Ishikawa (cell line): ENCODE data around the gene MLLT10.

ENCODE experiments used
- CEBPB ChIP-seq: IDR thresholded peaks from 2 replicates; pipeline ENCODE4 v1.6.1; 2012
- EGR1 ChIP-seq: IDR thresholded peaks from 2 replicates; pipeline ENCODE4 v1.6.1; 2012
- EP300 ChIP-seq: IDR thresholded peaks from 2 replicates; pipeline ENCODE4 v1.6.1; 2012; ENCODE audit warnings: borderline replicate concordance
- FOXM1 ChIP-seq: IDR thresholded peaks from 2 replicates; pipeline ENCODE4 v1.6.1; 2012; ENCODE audit warnings: low read depth, borderline replicate concordance
- MAX ChIP-seq: IDR thresholded peaks from 2 replicates; pipeline ENCODE4 v1.6.1; 2012
- RAD21 ChIP-seq: IDR thresholded peaks from 2 replicates; pipeline ENCODE4 v1.6.1; 2012; ENCODE audit warnings: low read depth
- REST ChIP-seq: IDR thresholded peaks from 2 replicates; pipeline ENCODE4 v1.6.1; 2012; ENCODE audit warnings: low read depth, mild to moderate bottlenecking
- TAF1 ChIP-seq: IDR thresholded peaks from 2 replicates; pipeline ENCODE4 v1.6.1; 2012; ENCODE audit warnings: low read depth, mild to moderate bottlenecking
- TCF12 ChIP-seq: IDR thresholded peaks from 2 replicates; pipeline ENCODE4 v1.6.1; 2012; ENCODE audit warnings: low read depth
- TEAD4 ChIP-seq: IDR thresholded peaks from 2 replicates; pipeline ENCODE4 v1.6.1; 2012
- USF1 ChIP-seq: IDR thresholded peaks from 2 replicates; pipeline ENCODE4 v1.6.1; 2012
- YY1 ChIP-seq: IDR thresholded peaks from 2 replicates; pipeline ENCODE4 v1.6.1; 2012; ENCODE audit warnings: low read depth

- TF ChIP-seq EP300 (no peak), USF1 (peak; percentile 42; the same call in 1 of the 2 replicates), CEBPB (no peak), TEAD4 (no peak), FOXM1 (no peak), TAF1 (no peak), MAX (peak; percentile 26; the same call in 1 of the 2 replicates), YY1 (no peak), EGR1 (no peak), TCF12 (no peak), REST (no peak), RAD21 (no peak)
Measured at GRCh38 chr10:21753497-21754270, 219.7 kb downstream of the MLLT10 start.
